ENCODE measurements around the gene SDR42E2. TPM values are rescaled to one million over a fixed set of nuclear protein-coding genes. Genes with fewer than 3 reads are reported as not detected.
A peak's percentile ranks its signal among the peaks of the same experiment; 100 is the strongest.
"Not testable (repeated sequence)": the region's sequence is repeated elsewhere in the genome, so short reads cannot be mapped to it uniquely, and the experiment has no call there.

The SDR42E2 gene
- total RNA-seq, 4 donors from 2014 or later = not detected

DNA sequence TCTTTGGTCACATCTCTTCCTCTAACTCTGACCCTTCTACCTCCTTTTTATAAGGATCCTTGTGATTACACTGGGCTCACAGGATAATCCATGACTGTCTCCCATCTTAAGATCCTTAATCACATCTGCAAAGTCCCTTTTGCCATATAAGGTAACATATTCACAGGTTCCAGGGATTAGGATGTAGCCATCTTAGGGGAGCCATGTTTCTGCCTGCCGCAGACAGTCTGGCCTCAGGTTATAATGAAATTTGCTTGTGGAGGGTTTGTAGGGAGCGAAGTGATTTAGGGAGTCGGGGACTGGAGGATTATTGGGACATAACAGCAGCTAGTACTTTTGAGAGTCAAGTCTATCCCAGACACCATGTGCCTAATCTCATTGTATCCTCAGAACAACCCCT, 51.5 kb downstream of the SDR42E2 start:
- peaks cover 0 to 12% (median 0%) of the 10 kb centered on the region in 3 donors for H3K36me3 ChIP-seq
- no peak for DNase-seq
- TF ChIP-seq CTCF (IDR thresholded peaks at IDR 0.05) (no peak), POLR2A (IDR thresholded peaks at IDR 0.05) (no peak)
- H3K27me3 ChIP-seq = no peaks in the 10 kb centered on the region
- H3K9me3 ChIP-seq = no peaks in the 10 kb centered on the region
- peaks cover 0 to 9% (median 6%) of the 10 kb centered on the region in 4 donors for H3K4me1 ChIP-seq
- no peak overlapping the region for H3K27ac ChIP-seq
- no peak overlapping the region for H3K4me3 ChIP-seq

GRCh38 chr16:22214402-22214801, 52.1 kb downstream of the SDR42E2 start:
- H3K9me3 ChIP-seq = no peaks in the 10 kb centered on the region
- no peak overlapping the region for H3K27ac ChIP-seq
- no peaks in the 10 kb centered on the region for H3K27me3 ChIP-seq
- H3K4me3 ChIP-seq = no peak overlapping the region
- peaks cover 0 to 12% (median 0%) of the 10 kb centered on the region in 3 donors for H3K36me3 ChIP-seq
- H3K4me1 ChIP-seq = peaks cover 0 to 8% (median 3%) of the 10 kb centered on the region in 4 donors
- DNase-seq = no peak
- TF ChIP-seq POLR2A (IDR thresholded peaks at IDR 0.05) (no peak), CTCF (IDR thresholded peaks at IDR 0.05) (no peak)

- Histone ChIP-seq H3K9me3 (no peaks in the 10 kb centered on the region), H3K36me3 (peaks cover 0 to 12% (median 0%) of the 10 kb centered on the region in 3 donors), H3K4me3 (no peak overlapping the region), H3K27ac (no peak overlapping the region), H3K4me1 (peaks cover 0 to 8% (median 3%) of the 10 kb centered on the region in 4 donors), H3K27me3 (no peaks in the 10 kb centered on the region)
- DNase-seq = no peak
- TF ChIP-seq POLR2A (IDR thresholded peaks at IDR 0.05) (no peak), CTCF (IDR thresholded peaks at IDR 0.05) (no peak)
Measured at GRCh38 chr16:22214889-22215288, 52.6 kb downstream of the SDR42E2 start.

DNA sequence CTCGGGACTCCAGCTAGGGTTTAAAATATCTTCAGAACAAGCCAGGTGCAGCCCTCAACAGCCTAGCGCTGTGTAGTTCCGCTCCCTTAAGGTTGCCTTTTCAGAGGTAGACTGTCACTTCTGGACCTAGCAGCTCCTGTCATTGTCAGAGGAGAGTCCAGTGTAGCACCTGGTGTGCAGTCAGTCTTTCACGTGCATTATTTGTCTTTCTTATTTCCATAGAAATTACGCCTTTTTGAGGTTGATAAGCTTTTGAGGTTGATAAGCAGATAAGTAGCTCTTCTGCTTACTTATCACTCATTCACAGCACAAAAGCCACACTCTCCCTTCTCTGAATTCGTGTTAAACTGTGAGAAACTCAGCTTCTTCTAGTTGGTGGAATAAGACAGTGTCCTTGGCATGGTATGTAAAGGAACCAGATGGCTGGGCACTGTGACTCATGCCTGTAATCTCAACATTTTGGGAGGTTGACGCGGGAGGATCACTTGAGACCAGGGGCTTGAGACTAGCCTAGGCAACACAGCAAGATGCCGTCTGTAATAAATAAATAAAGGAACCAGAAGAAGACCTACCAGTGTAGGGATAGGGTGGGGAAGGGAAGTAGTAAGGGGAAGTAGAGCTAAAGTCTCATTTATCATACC, 54.0 kb downstream of the SDR42E2 start:
- Histone ChIP-seq H3K9me3 (no peaks in the 10 kb centered on the region), H3K27ac (no peak overlapping the region), H3K4me1 (peaks cover 0 to 13% (median 6%) of the 10 kb centered on the region in 4 donors), H3K4me3 (no peak overlapping the region), H3K27me3 (no peaks in the 10 kb centered on the region), H3K36me3 (peaks cover 0 to 12% (median 0%) of the 10 kb centered on the region in 3 donors)
- TF ChIP-seq POLR2A (IDR thresholded peaks at IDR 0.05) = no peak
- TF ChIP-seq CTCF (IDR thresholded peaks at IDR 0.05) = no peak
- DNase-seq = no peak

DNA sequence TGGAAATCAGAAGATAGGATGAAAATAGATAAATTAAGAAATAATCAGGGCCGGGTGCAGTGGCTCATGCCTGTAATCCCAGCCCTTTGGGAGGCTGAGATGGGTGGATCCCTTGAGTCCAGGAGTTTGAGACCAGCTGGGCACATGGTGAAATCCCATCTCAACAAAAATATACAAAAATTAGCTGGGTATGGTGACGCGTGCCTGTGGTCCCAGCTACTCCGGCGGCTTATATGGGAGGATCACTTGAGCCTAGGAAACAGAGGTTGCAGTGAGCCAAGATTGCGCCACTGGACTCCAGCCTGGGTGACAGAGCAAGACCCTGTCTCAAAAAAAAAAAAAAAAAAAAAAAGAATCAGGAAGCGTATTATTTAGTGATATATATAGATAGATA, 54.5 kb downstream of the SDR42E2 start:
- not testable (repeated sequence) for H3K27me3 ChIP-seq, H3K4me3 ChIP-seq, H3K27ac ChIP-seq, DNase-seq, H3K9me3 ChIP-seq
- H3K36me3 ChIP-seq = peaks cover 0 to 12% (median 0%) of the 10 kb centered on the region in 3 donors
- peaks cover 0 to 13% (median 6%) of the 10 kb centered on the region in 4 donors for H3K4me1 ChIP-seq

GRCh38 chr16:22217890-22218730, 55.8 kb downstream of the SDR42E2 start:
- TF ChIP-seq POLR2A (IDR thresholded peaks at IDR 0.05) (no peak), CTCF (IDR thresholded peaks at IDR 0.05) (no peak)

More at GRCh38 chr16:22217890-22218730, 55.8 kb downstream of the SDR42E2 start:
- Histone ChIP-seq H3K9me3 (no peaks in the 10 kb centered on the region), H3K4me1 (peaks cover 0 to 13% (median 6%) of the 10 kb centered on the region in 4 donors), H3K4me3 (no peak overlapping the region), H3K27ac (peak overlapping the region in 2 of 4 donors; percentile 3 to 25), H3K36me3 (peaks cover 0 to 4% (median 0%) of the 10 kb centered on the region in 3 donors), H3K27me3 (no peaks in the 10 kb centered on the region)
- DNase-seq = peak in 2 of 3 donors; percentile 59 to 70

Data from Peyer's patch (tissue), 4 donors.